Neural cell (in vitro differentiated cells): Measurements from ENCODE around the gene ADSS2. TPM values are rescaled to one million over a fixed set of nuclear protein-coding genes. Genes with fewer than 3 reads are reported as not detected.
"Not testable (repeated sequence)": the region's sequence is repeated elsewhere in the genome, so short reads cannot be mapped to it uniquely, and the experiment has no call there.

Experiments used
- H2AFZ ChIP-seq: fragments of 200-600, 300-800 bp; sonication (generic), shearing (Covaris generic); 2 replicates; pipeline ENCODE4 v1.6.0; 2014; ENCODE audit warnings: low read depth, mild to moderate bottlenecking, antibody characterized with exemption, low read length, moderate library complexity
- H3F3A ChIP-seq: fragments of 200-600 bp; shearing (Covaris generic); 2 replicates; pipeline ENCODE4 v1.6.1; 2016; ENCODE audit warnings: mild to moderate bottlenecking, moderate library complexity, mixed read lengths, antibody characterized with exemption, low read length; ENCODE audit not compliant: insufficient read depth, poor library complexity, severe bottlenecking
- H3K27ac ChIP-seq: fragments of 200-600, 300-800 bp; sonication (generic), shearing (Covaris generic); 2 replicates; pipeline ENCODE4 v1.5.1; 2014; ENCODE audit warnings: mild to moderate bottlenecking, low read length, moderate library complexity
- H3K27me3 ChIP-seq: fragments of 300-800, 200-600 bp; sonication (generic), shearing (Covaris generic); 2 replicates; pipeline ENCODE4 v1.6.0; 2014; ENCODE audit warnings: mild to moderate bottlenecking, low read depth, low read length, moderate library complexity; ENCODE audit not compliant: insufficient read depth
- H3K36me3 ChIP-seq: fragments of 300-800, 200-600 bp; sonication (generic), shearing (Covaris generic); 2 replicates; pipeline ENCODE4 v1.5.1; 2014; ENCODE audit warnings: mild to moderate bottlenecking, antibody characterized with exemption, low read length, moderate library complexity; ENCODE audit not compliant: insufficient read depth
- H3K4me2 ChIP-seq: fragments of 300-800, 200-600 bp; sonication (generic), shearing (Covaris generic); 2 replicates; pipeline ENCODE4 v1.6.0; 2014; ENCODE audit warnings: mild to moderate bottlenecking, low read length
- H3K4me3 ChIP-seq: fragments of 300-800, 200-600 bp; sonication (generic), shearing (Covaris generic); 2 replicates; pipeline ENCODE4 v1.5.1; 2014; ENCODE audit warnings: mild to moderate bottlenecking, low read length, moderate library complexity
- H3K79me2 ChIP-seq: fragments of 200-600 bp; shearing (Covaris generic); replicated peaks from 2 replicates; pipeline ENCODE4 v1.6.0; 2014; ENCODE audit warnings: mild to moderate bottlenecking, low read length, moderate library complexity; ENCODE audit not compliant: insufficient read depth
- H3K9ac ChIP-seq: fragments of 300-800, 200-600 bp; sonication (generic), shearing (Covaris generic); 2 replicates; pipeline ENCODE4 v1.6.1; 2016; ENCODE audit warnings: mild to moderate bottlenecking, low read length, mixed read lengths
- H3K9me2 ChIP-seq: fragments of 200-600 bp; shearing (Covaris generic); 2 replicates; pipeline ENCODE4 v1.6.1; 2016; ENCODE audit warnings: mild to moderate bottlenecking, low read length, mixed read lengths; ENCODE audit not compliant: insufficient read depth
- H3K9me3 ChIP-seq: fragments of 200-600, 300-800 bp; sonication (generic), shearing (Covaris generic); 2 replicates; pipeline ENCODE4 v1.6.1; 2016; ENCODE audit warnings: mild to moderate bottlenecking, mixed run types, low read length, moderate library complexity, mixed read lengths
- H4K20me1 ChIP-seq: fragments of 200-600 bp; shearing (Covaris generic); 2 replicates; pipeline ENCODE4 v1.6.1; 2016; ENCODE audit warnings: mild to moderate bottlenecking, mixed run types; ENCODE audit not compliant: insufficient read depth
- CTCF ChIP-seq: fragments of 450-650 bp; IDR thresholded peaks from 2 replicates; pipeline ENCODE4 v1.5.1; 2014; ENCODE audit warnings: antibody characterized with exemption, mild to moderate bottlenecking, moderate library complexity; ENCODE audit not compliant: poor library complexity, severe bottlenecking
- EP300 ChIP-seq: fragments of 450-650 bp; conservative IDR thresholded peaks from 2 replicates; pipeline ENCODE4 v1.6.1; 2014; ENCODE audit warnings: antibody characterized with exemption, mild to moderate bottlenecking, moderate library complexity; ENCODE audit not compliant: poor library complexity, severe bottlenecking
- EZH2 ChIP-seq: fragments of 200-600, 300-800 bp; shearing (Covaris generic), sonication (generic); IDR thresholded peaks from 2 replicates; pipeline ENCODE4 v1.6.1; 2014; ENCODE audit warnings: antibody characterized with exemption, low read length, borderline replicate concordance, mild to moderate bottlenecking; ENCODE audit not compliant: insufficient read depth, poor library complexity, severe bottlenecking
- MXI1 ChIP-seq: fragments of 450-650 bp; conservative IDR thresholded peaks from 2 replicates; pipeline ENCODE4 v1.6.1; 2014; ENCODE audit warnings: antibody characterized with exemption, mild to moderate bottlenecking; ENCODE audit not compliant: poor library complexity, severe bottlenecking
- POLR2AphosphoS5 ChIP-seq: IDR thresholded peaks from 2 replicates; pipeline ENCODE4 v1.6.1; 2012
- RAD21 ChIP-seq: fragments of 450-650 bp; conservative IDR thresholded peaks from 2 replicates; pipeline ENCODE4 v1.6.1; 2014; ENCODE audit warnings: antibody characterized with exemption, mild to moderate bottlenecking, moderate library complexity
- REST ChIP-seq: IDR thresholded peaks from 2 replicates; pipeline ENCODE4 v1.6.1; 2012; ENCODE audit warnings: borderline replicate concordance
- SMC3 ChIP-seq: fragments of 450-650 bp; conservative IDR thresholded peaks from 2 replicates; pipeline ENCODE4 v1.6.1; 2014; ENCODE audit warnings: antibody characterized with exemption, mild to moderate bottlenecking, moderate library complexity; ENCODE audit not compliant: poor library complexity
- TAF1 ChIP-seq: IDR thresholded peaks from 2 replicates; pipeline ENCODE4 v1.6.1; 2012; ENCODE audit warnings: low read depth
- polyA plus RNA-seq: library from polyadenylated mRNA; depleted of rRNA; stranded (reverse); fragments of >200 nt; gene quantifications from 2 replicates; pipeline ENCODE4 v1.2.3, GENCODE V29; 2014

Gene ADSS2
- polyA plus RNA-seq, 1 donor from 2014 or later, result 86.1 TPM

GRCh38 chr1:244496186-244496585 is 44.5 kb upstream of the ADSS2 start:
- no peak overlapping the region for H3K27ac ChIP-seq
- no peak for TF ChIP-seq POLR2AphosphoS5
- TF ChIP-seq CTCF, result no peak
- TF ChIP-seq EP300, result no peak
- TF ChIP-seq REST, result no peak
- no peak for TF ChIP-seq EZH2
- no peak for TF ChIP-seq SMC3
- TF ChIP-seq RAD21, result no peak
- TF ChIP-seq TAF1, result no peak

GRCh38 chr1:244494653-244495052 is 42.9 kb upstream of the ADSS2 start:
- H2AFZ ChIP-seq, result no peak overlapping the region
- H3K4me3 ChIP-seq, result no peak overlapping the region
- H3K36me3 ChIP-seq, result no peaks in the 10 kb centered on the region
- no peak overlapping the region for H3K9ac ChIP-seq
- TF ChIP-seq RAD21, result no peak
- TF ChIP-seq EP300, result no peak
- no peak for TF ChIP-seq TAF1
- no peak for TF ChIP-seq POLR2AphosphoS5
- no peak for TF ChIP-seq REST
- TF ChIP-seq EZH2, result no peak
- TF ChIP-seq SMC3, result no peak
- TF ChIP-seq MXI1, result no peak
- TF ChIP-seq CTCF, result no peak
- no peak overlapping the region for H3K27ac ChIP-seq
- no peaks in the 10 kb centered on the region for H3K79me2 ChIP-seq
- no peaks in the 10 kb centered on the region for H3K27me3 ChIP-seq
- H4K20me1 ChIP-seq, result no peaks in the 10 kb centered on the region
- no peak overlapping the region for H3K4me2 ChIP-seq
- H3K9me3 ChIP-seq, result no peaks in the 10 kb centered on the region
- H3F3A ChIP-seq, result no peaks in the 10 kb centered on the region
- H3K9me2 ChIP-seq, result no peaks in the 10 kb centered on the region

More at GRCh38 chr1:244496186-244496585, 44.5 kb upstream of the ADSS2 start:
- no peaks in the 10 kb centered on the region for H4K20me1 ChIP-seq
- H3F3A ChIP-seq, result no peaks in the 10 kb centered on the region
- no peaks in the 10 kb centered on the region for H3K79me2 ChIP-seq
- no peak overlapping the region for H3K9ac ChIP-seq
- H2AFZ ChIP-seq, result no peak overlapping the region
- no peak overlapping the region for H3K4me3 ChIP-seq
- H3K36me3 ChIP-seq, result no peaks in the 10 kb centered on the region
- H3K27me3 ChIP-seq, result no peaks in the 10 kb centered on the region
- no peaks in the 10 kb centered on the region for H3K9me2 ChIP-seq
- H3K4me2 ChIP-seq, result no peak overlapping the region
- no peaks in the 10 kb centered on the region for H3K9me3 ChIP-seq

GRCh38 chr1:244484971-244485370 is 33.3 kb upstream of the ADSS2 start:
- H3K79me2 ChIP-seq, H3K9ac ChIP-seq, H2AFZ ChIP-seq, H3K4me2 ChIP-seq, H3K4me3 ChIP-seq, H3K27ac ChIP-seq, H3K9me2 ChIP-seq, H3K36me3 ChIP-seq, H3F3A ChIP-seq, H4K20me1 ChIP-seq, H3K9me3 ChIP-seq, H3K27me3 ChIP-seq: not testable (repeated sequence)
